ENCODE results near the gene VLDLR. TPM values are rescaled to one million over a fixed set of nuclear protein-coding genes. Genes with fewer than 3 reads are reported as not detected.

VLDLR gene
- total and polyA plus RNA-seq, 2 of the 8 experiments (the other 6 are each of a cell fraction or from before 2014, with no cell fraction given), result 24.2 to 49.1 TPM

GRCh38 chr9:2673161-2673560 is 51.6 kb downstream of the VLDLR start:
- H2BK20ac ChIP-seq (ENCODE audit: low read length), result no peak overlapping the region
- no peaks in the 10 kb centered on the region for H4K20me1 ChIP-seq (replicated peaks in 1 of 2; ENCODE audit: control insufficient read depth in 1 of 2, insufficient read depth in 2 of 2, low read length in 2 of 2)
- no peak overlapping the region for H3K4me2 ChIP-seq (ENCODE audit: insufficient read depth in 1 of 2, low read depth in 2 of 2, low read length in 2 of 2)
- H3K56ac ChIP-seq (replicated peaks; ENCODE audit: insufficient read length, low read depth, low read length), result no peak overlapping the region
- H2BK5ac ChIP-seq (ENCODE audit: low read depth, low read length), result no peak overlapping the region
- ChIA-PET POLR2A (ENCODE audit: partially characterized antibody) (no interaction called here), CTCF (ENCODE audit: partially characterized antibody) (interaction anchor here (0.7 kb wide), 1 partner anchor 26 kb away, joined by 4 read pairs; no protein-coding TSS in a partner anchor)
- H2BK12ac ChIP-seq (ENCODE audit: low read depth, low read length), result no peak overlapping the region
- H3K9ac ChIP-seq (replicated peaks in 1 of 4; ENCODE audit: extremely low read depth in 1 of 4, low read depth in 3 of 4, low read length in 3 of 4), result no peak overlapping the region
- H3K14ac ChIP-seq (ENCODE audit: insufficient read length), result no peak overlapping the region
- FAIRE-seq (no peak), DNase-seq (ENCODE audit: low read depth in 1 of 2, low spot score in 2 of 2) (no peak)
- no peak overlapping the region for H4K91ac ChIP-seq (replicated peaks; ENCODE audit: insufficient read length, low read length)
- no peaks in the 10 kb centered on the region for H3K79me1 ChIP-seq (ENCODE audit: low read depth, low read length)
- no peak overlapping the region for H3K27ac ChIP-seq (ENCODE audit: low read depth, low read length)
- no peaks in the 10 kb centered on the region for H3K9me3 ChIP-seq (ENCODE audit: insufficient read depth in 2 of 2, low read depth in 1 of 2, low read length in 1 of 2)
- H3K79me2 ChIP-seq (ENCODE audit: control insufficient read depth in 1 of 2, insufficient read depth in 2 of 2, low read length in 2 of 2), result no peaks in the 10 kb centered on the region
- H3K23me2 ChIP-seq (ENCODE audit: low read depth, low read length), result no peaks in the 10 kb centered on the region
- no peaks in the 10 kb centered on the region for H3K27me3 ChIP-seq (replicated peaks in 1 of 4; ENCODE audit: control insufficient read depth in 3 of 4, extremely low read depth in 1 of 4, insufficient read depth in 3 of 4, low read length in 3 of 4)
- no peak overlapping the region for H2BK120ac ChIP-seq (replicated peaks; ENCODE audit: low read depth, low read length)
- H3K4me3 ChIP-seq (ENCODE audit: extremely low read depth in 1 of 4, insufficient read depth in 2 of 4, low read depth in 3 of 4, low read length in 4 of 4), result no peak overlapping the region
- no peak overlapping the region for H3K18ac ChIP-seq (ENCODE audit: extremely low read depth, low read length)
- 94% methylated on average over 3 of the region's 3 CpGs; no CpG with 5 or more reads in 1 of the 2 experiments for WGBS, 2 experiments (ENCODE audit: extremely low coverage in 1 of 2, insufficient coverage in 1 of 2, insufficient read length in 1 of 2, insufficient replicate concordance in 2 of 2, low coverage in 1 of 2, low lambda C conversion rate in 2 of 2, missing lambda C conversion rate in 1 of 2)
- no peaks in the 10 kb centered on the region for H3K36me3 ChIP-seq (ENCODE audit: control insufficient read depth in 2 of 4, insufficient read depth in 4 of 4, low read length in 3 of 4)
- H4K8ac ChIP-seq (ENCODE audit: extremely low read depth, insufficient read depth, low read length), result no peak overlapping the region
- H2AFZ ChIP-seq (ENCODE audit: low read length), result no peak overlapping the region
- no peak overlapping the region for H3K4ac ChIP-seq (replicated peaks; ENCODE audit: insufficient read length, low read depth, low read length)
- no peaks in the 10 kb centered on the region; a peak in 1 of 7 replicates for H3K4me1 ChIP-seq (replicated peaks in 1 of 4; ENCODE audit: control insufficient read depth in 3 of 4, insufficient read depth in 4 of 4, low read length in 3 of 4)
- no peak overlapping the region for H3K23ac ChIP-seq (ENCODE audit: insufficient read length)
- no peak overlapping the region for H2AK5ac ChIP-seq (ENCODE audit: low read depth, low read length)
- no peak overlapping the region for H2BK15ac ChIP-seq (ENCODE audit: low read length)
- no peak overlapping the region for H4K5ac ChIP-seq (ENCODE audit: insufficient read length, low read depth, low read length)
- TF ChIP-seq BRCA1 (IDR thresholded peaks at IDR 0.05; ENCODE audit: low read depth, low read length) (no peak), SUZ12 (IDR thresholded peaks at IDR 0.05; ENCODE audit: low read length) (no peak), SIX5 (IDR thresholded peaks at IDR 0.05; ENCODE audit: low read depth, low read length) (no peak)
